KBM-7 (cell line): ENCODE data around the gene CASKIN1.

Source experiments
- DNase-seq: peaks from one replicate; pipeline ENCODE4 v3.0.0-alpha.2; 2015
- in situ Hi-C: fragments of 300-500 bp; cut with MboI; formaldehyde crosslinking; loops from 2 replicates; pipeline ENCODE4 v1.14.3; 2020; ENCODE audit warnings: low sequenced_read_pairs, low pct_unique_long_range_greater_than_20kb, mixed read lengths

CASKIN1 gene

DNA sequence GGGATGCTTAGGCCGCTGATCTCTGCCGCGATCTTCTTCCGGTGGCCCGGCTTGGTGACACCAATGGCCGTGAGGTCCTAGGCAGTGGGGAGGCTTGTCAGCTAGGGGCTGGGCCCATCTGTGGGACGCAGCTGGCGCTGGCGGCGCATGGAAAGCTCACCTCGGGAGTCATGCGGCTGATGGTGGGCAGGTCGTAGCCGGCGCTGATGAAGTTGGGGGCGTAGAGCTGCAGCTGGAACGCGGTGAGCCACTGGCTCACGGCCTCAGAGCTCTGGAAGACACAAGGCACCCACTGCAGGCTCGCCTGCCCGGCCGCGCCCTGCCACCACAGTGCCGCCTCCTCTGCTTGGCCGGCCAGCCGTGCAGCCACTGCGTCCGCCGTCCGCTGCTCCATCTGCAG lies 12.7 kb downstream of the CASKIN1 start:
- in situ Hi-C loops: no loop called here
- DNase-seq: no peak

DNA sequence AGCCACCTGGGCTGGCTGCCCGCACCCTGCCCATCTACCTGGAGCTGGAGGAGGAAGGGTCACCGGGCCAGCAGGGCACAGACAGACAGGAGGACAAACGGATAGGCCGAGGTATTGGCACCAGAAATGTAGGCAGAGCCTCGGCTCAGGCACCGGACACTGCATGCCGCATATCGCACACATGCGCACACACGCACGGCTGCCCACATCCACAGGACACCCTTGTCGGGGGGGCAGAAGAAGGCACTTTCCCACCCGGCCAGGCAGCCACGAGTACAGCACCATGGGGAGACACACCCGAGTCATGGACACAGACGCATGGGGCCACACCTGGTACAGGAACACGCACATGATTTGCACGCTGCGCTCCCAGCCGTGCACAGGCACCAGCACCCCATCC lies 14.5 kb downstream of the CASKIN1 start:
- in situ Hi-C loops: no loop called here
- no peak for DNase-seq

DNA sequence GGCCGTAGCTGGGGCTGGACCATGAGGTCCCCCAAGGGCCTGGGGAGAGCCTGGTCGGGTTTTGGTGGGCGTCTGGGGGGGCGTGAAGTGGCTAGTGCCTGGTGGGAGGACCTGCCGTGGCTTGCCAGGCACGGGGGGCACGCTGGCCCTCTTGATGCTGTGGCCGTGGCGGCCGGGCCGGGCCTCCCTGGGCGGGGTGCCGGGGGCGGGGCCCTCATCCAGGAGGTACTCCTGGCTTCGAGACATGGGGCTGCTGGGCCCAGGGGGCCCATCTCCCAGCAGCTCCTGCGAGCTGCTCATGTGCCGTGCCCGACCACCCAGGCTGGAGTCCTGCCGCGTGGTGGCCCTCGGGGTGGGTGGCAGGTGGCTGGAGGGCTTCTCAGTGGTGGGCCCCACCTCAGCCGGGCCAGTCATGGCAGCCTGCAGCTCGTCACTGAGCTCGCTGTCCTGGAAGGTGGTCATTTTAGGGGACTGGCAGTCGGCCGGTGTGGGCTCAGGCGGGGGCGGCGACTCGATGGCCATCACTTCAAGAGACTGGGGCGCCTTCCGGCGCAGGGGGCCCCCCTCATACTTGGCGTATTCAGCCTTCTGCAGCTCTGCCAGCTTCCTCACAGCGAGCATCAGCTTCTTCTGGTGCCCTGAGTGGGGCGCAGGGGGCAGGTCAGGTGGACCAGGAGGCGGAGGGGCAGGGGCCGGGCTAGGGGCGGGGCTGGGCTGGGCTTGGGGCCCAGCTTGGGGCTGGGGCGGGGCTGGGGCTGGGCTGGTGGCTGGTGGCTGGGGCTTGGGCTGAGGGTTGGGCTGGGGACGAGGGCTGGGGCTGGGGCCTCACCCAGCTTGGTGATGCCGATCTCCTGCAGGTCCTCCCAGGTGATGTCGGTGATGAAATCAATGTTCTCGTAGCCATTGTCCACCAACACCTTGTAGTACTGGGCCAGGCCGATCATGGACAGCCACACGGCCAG lies 15.2 kb downstream of the CASKIN1 start:
- no peak for DNase-seq
- in situ Hi-C loops: no loop called here

DNA sequence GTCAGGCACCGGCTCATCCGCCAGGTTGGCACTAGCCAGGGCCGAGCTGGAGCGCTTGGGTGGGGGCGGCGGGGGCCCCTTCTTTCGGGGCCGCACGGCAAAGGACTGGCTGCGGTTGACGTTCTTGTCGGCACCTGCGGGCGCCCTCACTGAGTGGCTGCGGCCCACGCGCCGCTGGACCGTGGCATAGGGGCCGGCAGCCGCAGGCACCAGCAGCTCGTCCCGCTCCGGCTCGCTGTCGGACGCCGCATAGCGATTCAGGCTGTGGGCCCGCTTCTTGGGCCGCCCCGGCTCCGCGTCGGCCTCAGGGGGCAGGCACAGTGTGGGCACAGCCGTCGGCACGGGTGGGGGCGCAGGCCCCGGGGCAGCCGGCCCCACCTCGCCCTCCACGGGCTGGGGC lies 15.9 kb downstream of the CASKIN1 start:
- in situ Hi-C loops: no loop called here
- no peak for DNase-seq

DNA sequence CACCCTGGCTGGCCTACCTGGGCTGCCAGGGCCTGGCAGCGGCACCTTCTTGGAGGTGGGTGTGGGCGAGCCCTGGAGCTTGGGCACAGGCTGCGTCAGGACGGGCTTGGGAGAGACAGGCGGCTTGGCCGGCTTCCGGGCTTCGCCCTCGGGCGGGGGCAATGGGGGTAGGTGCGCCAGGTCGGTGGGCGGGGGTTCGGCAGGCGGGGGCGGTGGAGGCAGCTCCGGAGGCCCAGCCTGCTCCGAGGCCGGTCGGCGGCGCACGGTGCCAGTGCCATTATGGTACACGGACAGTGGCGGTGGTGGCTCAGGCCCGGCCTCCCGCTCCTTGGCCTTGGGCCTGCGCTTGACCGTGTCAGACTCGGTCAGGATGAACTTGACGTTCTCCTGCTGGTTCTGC lies 16.8 kb downstream of the CASKIN1 start:
- no peak for DNase-seq
- in situ Hi-C loops: no loop called here

DNA sequence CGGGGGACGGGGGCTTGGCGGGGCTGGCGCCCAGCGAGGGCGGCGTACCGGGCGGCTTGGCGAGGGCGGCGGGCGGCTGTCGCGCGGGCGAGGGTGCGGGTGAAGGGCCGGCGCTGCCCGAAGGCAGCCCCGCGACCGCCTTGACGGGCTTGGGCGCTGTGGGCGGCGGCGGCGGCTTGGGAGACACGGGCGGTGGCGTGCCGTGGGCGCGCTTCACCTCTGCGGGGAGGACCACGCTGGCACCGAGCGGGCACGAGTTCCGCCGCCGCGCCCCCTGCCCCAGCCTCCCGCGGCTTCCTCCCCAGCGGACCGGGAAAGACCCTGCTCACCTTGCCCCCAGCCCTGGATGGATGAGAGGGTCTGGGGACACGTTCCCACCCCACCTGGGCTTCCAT lies 17.3 kb downstream of the CASKIN1 start:
- DNase-seq: no peak
- in situ Hi-C loops: no loop called here

DNA sequence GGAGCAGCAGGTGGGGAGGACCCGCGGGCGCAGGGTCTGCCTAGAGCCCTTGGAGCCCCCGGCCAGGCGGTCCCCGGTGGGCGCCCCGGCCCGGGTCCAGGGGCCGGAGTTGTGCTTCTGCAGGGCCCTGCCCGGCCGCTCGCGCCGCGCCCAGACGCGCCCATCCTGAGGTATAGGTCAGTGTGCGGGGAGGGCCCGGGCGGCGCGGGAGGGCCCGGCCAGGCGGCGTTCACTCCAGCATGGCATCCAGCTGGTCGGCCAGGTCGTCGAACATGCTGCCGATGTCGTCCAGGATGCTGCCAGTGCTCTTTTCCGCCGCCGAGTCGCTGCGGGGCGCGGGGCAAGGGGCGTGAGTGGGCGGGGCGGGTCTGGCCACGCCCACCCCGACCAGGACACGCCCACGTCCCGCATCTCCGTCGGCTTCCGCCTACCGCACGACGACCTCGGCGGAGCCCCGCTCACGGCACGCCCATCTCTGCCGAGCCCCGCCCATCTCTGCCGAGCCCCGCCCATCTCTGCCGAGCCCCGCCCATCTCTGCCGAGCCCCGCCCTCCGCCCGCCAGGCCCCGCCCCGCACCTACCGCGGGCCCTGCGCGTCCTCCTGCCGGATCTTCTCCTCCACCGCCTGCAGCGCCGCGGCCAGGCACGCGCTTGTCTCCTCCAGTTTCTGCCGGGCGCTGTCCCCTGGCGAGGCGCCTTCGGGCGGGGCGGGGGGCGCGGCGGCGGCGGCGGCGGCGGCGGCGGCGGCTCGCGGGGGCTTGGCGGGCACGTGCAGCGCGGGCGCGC lies 17.9 kb downstream of the CASKIN1 start:
- no peak for DNase-seq
- in situ Hi-C loops: no loop called here

DNA sequence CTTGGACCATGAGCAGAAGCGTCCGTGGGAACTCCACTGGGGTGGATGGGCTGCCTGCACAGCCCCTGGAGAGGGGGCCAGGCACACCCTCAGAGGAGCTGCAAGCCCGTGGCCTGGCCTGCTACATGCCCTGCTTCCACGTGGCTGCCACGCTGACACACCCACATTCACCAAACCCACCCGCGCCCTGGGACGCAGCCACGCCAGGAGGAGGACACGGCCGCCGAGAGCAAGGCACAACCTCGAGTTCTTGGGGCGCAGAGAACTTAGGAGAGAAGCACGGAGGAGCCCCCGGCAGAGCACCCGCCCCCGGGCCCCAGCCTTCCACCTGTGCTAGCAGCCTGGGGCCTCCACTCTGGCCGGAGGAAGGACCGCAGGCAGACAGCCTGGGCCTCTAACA lies 18.8 kb downstream of the CASKIN1 start:
- no peak for DNase-seq
- in situ Hi-C loops: no loop called here

DNA sequence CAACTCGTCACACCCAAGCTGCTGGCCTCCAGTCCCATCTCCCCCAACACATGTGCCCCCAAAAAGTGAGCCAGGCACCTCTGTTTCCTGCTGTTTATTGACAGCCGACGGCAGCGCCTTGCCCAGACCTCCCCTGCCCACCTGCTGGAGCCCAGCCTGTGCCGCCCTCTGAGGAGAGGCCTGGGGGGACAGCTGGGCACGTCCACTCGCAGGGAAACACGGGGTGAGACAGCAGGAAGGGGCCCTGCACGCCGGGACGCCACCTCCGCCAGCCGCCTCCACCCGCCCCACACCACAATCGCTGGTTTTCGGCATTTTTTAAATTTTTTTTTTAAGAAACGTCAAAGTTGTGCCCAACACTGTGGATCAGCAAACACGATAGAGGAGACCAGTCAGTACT lies 19.3 kb downstream of the CASKIN1 start:
- in situ Hi-C loops: no loop called here
- DNase-seq: no peak

DNA sequence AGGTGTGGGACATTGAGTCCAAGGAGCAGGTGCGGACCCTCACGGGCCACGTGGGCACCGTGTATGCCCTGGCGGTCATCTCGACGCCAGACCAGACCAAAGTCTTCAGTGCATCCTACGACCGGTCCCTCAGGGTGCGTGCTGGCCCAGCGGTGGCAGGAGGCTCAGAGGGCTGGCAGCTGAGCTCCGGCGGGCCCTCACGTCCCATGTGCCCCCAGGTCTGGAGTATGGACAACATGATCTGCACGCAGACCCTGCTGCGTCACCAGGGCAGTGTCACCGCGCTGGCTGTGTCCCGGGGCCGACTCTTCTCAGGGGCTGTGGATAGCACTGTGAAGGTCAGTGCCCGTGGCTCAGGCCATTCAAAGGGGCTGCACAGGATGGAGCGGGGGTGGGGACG lies 20.4 kb downstream of the CASKIN1 start:
- in situ Hi-C loops: no loop called here

DNA sequence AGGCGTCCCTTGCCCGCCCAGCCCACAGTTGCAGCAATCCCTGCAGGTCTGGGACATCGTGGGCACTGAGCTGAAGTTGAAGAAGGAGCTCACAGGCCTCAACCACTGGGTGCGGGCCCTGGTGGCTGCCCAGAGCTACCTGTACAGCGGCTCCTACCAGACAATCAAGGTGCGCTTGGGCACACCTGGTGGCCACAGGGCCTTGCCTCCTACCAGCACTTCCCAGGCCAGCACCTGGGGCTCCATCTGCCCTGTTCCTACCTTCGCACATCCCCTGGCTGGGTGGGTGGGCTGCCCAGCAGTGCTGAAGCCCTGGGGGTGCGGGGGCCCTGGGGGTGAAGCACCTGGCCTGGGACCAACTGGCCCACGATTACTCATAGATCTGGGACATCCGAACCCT lies 21.0 kb downstream of the CASKIN1 start:
- no peak for DNase-seq
- in situ Hi-C loops: no loop called here

More for the DNA sequence above, 20.4 kb downstream of the CASKIN1 start:
- no peak for DNase-seq

DNA sequence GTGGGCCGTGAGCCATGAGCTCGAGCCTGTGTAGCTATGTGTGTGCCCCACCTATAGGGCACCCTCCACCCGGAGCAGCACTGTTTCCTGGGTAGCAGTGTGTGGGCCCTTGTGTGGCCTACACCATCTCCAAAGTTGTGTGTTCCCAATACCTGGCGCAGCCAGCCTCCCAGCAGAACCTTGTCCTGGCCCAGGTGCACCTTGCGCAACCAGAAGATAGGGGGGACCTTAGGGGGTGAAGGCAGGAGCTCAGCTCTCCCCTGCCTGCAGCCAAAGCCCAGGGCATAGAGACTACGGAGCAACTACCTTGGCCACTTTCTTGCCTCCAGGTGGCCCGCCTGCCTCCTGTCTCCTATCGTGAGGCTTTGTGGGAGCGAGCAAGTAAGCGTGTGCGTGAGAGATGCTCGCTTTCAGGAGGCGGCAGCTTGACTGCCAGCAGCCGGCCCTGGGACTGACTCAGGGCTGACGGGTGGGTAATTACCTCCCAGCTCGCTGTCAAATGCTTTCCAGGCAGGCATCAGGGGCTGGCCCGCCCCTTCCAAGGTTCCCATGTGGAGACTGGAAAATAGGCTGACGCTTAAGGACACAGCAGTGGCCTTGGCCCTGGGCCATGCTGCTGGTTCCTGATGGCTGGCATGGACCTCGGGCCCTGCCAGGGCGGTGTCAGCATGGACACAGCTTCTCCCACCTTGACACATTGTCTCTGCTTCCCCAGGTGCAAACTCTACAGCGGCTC lies 21.8 kb downstream of the CASKIN1 start:
- in situ Hi-C loops: no loop called here
- DNase-seq: no peak

DNA sequence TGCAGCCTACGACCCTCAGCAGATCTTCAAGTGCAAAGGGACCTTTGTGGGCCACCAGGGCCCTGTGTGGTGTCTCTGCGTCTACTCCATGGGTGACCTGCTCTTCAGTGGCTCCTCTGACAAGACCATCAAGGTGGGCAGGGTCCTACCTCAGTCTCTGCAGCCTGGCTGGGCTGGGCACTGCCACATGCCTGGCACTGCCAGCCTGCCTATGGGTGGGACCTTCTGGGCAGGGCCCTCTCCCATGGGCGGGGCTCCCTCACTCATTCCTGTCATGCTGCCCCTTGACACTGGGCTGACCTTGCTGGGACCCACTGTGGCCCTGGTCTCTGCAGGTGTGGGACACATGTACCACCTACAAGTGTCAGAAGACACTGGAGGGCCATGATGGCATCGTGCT lies 22.5 kb downstream of the CASKIN1 start:
- no peak for DNase-seq
- in situ Hi-C loops: no loop called here

DNA sequence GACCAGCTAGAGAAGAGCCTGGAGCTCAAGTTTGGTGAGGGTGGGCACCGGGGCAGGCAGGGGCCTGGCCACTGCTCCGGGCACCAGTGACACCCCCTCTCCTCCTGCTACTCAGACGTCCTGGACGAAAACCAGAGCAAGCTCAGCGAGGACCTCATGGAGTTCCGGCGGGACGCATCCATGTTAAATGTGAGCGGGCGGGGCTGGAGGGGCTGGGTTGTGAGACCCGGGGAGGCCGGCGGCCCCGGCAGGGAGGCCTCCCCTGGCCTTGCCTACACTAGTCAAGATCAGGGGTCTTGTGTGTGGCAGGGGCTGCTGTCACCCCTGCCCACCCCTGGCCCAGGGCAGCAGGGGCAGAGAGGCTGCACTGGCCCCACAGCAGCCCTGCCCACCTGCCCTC lies 23.0 kb downstream of the CASKIN1 start:
- in situ Hi-C loops: no loop called here
- DNase-seq: no peak

DNA sequence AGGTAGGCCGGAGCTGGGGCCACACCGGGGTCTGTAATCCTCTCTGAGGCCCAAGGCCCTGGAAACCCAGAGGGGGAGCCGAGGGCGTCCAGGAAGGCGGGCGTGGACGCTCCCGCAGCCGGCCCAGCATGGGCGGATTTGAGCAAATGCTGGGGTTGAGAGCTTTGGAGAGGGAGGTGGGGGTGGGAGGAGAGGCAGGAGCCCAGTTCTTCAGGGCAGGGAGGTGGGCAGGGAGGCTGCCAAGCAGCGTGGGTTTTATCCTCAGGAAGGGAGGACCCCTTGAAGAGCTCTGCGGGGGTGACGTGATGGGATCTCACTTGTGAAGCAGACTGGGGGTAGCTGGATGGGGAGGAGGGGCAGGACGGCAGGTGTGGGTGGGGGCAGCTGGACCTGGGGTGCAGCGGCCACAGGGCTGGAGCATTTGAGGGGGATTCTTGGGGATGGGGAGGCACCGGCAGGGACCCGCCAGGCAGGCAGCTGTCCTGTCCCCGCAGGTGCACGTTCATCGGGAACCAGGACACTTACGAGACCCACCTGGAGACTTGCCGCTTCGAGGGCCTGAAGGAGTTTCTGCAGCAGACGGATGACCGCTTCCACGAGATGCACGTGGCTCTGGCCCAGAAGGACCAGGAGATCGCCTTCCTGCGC lies 23.6 kb downstream of the CASKIN1 start:
- in situ Hi-C loops: no loop called here
- DNase-seq: no peak

DNA sequence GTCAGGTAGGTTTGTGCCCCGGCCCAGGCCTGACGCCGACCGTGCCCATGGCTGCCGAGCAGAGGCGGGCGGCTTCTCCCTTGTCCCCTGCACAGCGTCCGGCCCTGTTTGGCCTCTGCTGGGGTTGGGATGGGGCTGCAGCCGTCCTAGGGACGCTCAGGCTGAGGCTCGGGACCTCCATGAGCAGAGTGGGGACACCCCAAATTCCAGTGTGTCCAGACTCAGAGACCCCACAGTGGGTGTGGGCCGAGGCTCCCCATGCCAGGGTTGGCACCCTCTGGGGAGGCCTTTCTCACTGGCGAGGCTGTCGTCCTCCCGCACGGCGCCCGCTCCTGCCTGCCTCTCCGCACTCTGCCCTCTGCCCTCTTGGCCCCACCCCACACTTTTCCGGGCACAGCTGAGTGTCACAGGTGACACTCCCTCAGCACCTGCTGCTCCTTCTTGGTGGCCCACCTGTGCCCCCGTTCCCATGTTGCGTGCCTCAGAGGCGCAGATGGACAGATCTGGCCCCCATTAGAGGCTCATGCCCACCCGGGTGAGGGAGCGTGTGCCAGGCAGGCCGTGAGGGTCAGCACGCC lies 24.7 kb downstream of the CASKIN1 start:
- DNase-seq: no peak
- in situ Hi-C loops: no loop called here

DNA sequence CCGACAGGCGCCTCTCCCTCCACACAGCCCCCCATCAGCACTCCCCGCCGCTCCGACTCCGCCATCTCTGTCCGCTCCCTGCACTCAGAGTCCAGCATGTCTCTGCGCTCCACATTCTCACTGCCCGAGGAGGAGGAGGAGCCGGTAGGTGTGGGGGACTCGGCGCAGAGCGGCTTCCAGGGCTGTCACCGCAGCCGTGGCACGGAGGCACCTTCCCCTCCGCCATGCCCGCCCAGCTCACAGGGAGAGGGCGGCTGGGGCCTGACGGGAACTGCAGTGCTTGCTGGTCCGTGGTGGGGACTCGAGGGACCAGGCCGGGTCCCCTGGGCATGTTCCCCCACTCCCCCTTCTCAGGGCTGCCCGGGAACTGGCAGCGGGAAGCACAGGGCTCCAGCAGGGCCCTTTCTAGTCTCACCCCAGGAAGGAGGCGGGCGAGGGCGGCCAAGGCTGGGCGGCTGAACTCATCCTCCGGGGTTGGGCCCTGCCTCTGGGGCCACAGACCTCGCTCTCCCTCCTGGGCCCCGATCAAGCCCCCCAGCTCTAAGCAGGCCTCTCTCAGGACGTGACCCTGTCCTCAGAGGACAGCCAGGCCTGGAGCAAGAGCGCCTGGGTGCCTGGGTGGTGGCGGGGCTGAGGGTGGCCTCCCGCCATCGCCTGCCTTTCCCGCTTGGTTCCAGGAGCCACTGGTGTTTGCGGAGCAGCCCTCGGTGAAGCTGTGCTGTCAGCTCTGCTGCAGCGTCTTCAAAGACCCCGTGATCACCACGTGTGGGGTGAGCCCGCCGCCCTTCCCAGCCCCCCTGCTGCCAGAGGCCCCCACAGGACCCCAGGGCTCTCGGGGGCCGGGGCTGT lies 25.6 kb downstream of the CASKIN1 start:
- no peak for DNase-seq
- in situ Hi-C loops: no loop called here

DNA sequence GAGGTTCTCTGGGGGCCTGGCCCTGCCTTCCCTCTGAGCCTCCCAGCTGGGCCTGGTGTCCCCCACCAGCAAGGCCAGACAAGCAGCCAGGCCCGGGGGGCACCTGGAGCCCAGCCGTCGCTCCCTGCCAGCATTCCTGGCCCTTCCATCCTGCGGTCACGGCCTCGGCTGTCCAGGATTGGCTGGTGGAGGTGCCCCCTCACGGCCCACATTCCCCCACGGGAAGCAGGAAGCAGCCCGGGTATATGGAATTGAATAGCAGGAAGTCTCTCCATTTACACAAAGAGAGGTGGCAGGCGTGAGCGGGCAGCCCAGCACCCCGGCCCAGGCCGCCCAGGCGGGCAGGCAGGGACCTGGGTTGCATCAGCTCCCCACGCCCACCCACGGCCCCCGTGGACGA lies 26.3 kb downstream of the CASKIN1 start:
- DNase-seq: no peak
- in situ Hi-C loops: no loop called here
